Measurements from ENCODE around the gene TPT1. TPM values are rescaled to one million over a fixed set of nuclear protein-coding genes. Genes with fewer than 3 reads are reported as not detected.
A peak's percentile ranks its signal among the peaks of the same experiment; 100 is the strongest.

The TPT1 gene
- total and polyA plus RNA-seq, 9 of the 15 experiments (the other 6 are each of a cell fraction or from before 2014, with no cell fraction given): 602 to 2,508 (median 1,784) TPM

GRCh38 chr13:45301263-45301662 lies 39.7 kb downstream of the TPT1 start (continued):
- TF ChIP-seq, protein P1, sequence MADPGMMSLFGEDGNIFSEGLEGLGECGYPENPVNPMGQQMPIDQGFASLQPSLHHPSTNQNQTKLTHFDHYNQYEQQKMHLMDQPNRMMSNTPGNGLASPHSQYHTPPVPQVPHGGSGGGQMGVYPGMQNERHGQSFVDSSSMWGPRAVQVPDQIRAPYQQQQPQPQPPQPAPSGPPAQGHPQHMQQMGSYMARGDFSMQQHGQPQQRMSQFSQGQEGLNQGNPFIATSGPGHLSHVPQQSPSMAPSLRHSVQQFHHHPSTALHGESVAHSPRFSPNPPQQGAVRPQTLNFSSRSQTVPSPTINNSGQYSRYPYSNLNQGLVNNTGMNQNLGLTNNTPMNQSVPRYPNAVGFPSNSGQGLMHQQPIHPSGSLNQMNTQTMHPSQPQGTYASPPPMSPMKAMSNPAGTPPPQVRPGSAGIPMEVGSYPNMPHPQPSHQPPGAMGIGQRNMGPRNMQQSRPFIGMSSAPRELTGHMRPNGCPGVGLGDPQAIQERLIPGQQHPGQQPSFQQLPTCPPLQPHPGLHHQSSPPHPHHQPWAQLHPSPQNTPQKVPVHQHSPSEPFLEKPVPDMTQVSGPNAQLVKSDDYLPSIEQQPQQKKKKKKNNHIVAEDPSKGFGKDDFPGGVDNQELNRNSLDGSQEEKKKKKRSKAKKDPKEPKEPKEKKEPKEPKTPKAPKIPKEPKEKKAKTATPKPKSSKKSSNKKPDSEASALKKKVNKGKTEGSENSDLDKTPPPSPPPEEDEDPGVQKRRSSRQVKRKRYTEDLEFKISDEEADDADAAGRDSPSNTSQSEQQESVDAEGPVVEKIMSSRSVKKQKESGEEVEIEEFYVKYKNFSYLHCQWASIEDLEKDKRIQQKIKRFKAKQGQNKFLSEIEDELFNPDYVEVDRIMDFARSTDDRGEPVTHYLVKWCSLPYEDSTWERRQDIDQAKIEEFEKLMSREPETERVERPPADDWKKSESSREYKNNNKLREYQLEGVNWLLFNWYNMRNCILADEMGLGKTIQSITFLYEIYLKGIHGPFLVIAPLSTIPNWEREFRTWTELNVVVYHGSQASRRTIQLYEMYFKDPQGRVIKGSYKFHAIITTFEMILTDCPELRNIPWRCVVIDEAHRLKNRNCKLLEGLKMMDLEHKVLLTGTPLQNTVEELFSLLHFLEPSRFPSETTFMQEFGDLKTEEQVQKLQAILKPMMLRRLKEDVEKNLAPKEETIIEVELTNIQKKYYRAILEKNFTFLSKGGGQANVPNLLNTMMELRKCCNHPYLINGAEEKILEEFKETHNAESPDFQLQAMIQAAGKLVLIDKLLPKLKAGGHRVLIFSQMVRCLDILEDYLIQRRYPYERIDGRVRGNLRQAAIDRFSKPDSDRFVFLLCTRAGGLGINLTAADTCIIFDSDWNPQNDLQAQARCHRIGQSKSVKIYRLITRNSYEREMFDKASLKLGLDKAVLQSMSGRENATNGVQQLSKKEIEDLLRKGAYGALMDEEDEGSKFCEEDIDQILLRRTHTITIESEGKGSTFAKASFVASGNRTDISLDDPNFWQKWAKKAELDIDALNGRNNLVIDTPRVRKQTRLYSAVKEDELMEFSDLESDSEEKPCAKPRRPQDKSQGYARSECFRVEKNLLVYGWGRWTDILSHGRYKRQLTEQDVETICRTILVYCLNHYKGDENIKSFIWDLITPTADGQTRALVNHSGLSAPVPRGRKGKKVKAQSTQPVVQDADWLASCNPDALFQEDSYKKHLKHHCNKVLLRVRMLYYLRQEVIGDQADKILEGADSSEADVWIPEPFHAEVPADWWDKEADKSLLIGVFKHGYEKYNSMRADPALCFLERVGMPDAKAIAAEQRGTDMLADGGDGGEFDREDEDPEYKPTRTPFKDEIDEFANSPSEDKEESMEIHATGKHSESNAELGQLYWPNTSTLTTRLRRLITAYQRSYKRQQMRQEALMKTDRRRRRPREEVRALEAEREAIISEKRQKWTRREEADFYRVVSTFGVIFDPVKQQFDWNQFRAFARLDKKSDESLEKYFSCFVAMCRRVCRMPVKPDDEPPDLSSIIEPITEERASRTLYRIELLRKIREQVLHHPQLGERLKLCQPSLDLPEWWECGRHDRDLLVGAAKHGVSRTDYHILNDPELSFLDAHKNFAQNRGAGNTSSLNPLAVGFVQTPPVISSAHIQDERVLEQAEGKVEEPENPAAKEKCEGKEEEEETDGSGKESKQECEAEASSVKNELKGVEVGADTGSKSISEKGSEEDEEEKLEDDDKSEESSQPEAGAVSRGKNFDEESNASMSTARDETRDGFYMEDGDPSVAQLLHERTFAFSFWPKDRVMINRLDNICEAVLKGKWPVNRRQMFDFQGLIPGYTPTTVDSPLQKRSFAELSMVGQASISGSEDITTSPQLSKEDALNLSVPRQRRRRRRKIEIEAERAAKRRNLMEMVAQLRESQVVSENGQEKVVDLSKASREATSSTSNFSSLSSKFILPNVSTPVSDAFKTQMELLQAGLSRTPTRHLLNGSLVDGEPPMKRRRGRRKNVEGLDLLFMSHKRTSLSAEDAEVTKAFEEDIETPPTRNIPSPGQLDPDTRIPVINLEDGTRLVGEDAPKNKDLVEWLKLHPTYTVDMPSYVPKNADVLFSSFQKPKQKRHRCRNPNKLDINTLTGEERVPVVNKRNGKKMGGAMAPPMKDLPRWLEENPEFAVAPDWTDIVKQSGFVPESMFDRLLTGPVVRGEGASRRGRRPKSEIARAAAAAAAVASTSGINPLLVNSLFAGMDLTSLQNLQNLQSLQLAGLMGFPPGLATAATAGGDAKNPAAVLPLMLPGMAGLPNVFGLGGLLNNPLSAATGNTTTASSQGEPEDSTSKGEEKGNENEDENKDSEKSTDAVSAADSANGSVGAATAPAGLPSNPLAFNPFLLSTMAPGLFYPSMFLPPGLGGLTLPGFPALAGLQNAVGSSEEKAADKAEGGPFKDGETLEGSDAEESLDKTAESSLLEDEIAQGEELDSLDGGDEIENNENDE (IDR thresholded peaks at IDR 0.05; ENCODE audit: low read depth, low read length): no peak
- TF ChIP-seq CREB5 (CRISPR knock-in tag; IDR thresholded peaks at IDR 0.05): no peak
- peak; percentile 67 for TF ChIP-seq EGR1 (conservative IDR thresholded peaks at IDR 0.05)
- TF ChIP-seq KAT2B (IDR thresholded peaks at IDR 0.05; ENCODE audit: low read depth, low read length): no peak
- TF ChIP-seq HMGN3 (IDR thresholded peaks at IDR 0.05; ENCODE audit: borderline replicate concordance, extremely low read depth, insufficient read length, low read depth, low read length): no peak
- no peak for TF ChIP-seq TEAD1 (CRISPR knock-in tag; IDR thresholded peaks at IDR 0.05)
- no peak for TF ChIP-seq BCLAF1 (IDR thresholded peaks at IDR 0.05; ENCODE audit: borderline replicate concordance in 1 of 2, control insufficient read depth in 1 of 2, low read depth in 2 of 2, low read length in 1 of 2)
- TF ChIP-seq MAZ (CRISPR knock-in tag; conservative IDR thresholded peaks at IDR 0.05 in 1 of 2, IDR thresholded peaks at IDR 0.05 in 1 of 2): no peak
- peak in 1 of 2 experiments; percentile 65; a peak in 1 of 4 replicates for TF ChIP-seq RCOR1 (IDR thresholded peaks at IDR 0.05; ENCODE audit: borderline replicate concordance in 1 of 2, low read depth in 2 of 2, low read length in 2 of 2)
- peak; percentile 79 for TF ChIP-seq NFE2 (IDR thresholded peaks at IDR 0.05; ENCODE audit: low read depth)
- TF ChIP-seq NR4A1 (CRISPR knock-in tag; IDR thresholded peaks at IDR 0.05): no peak
- no peak for TF ChIP-seq NR4A1 (tag; IDR thresholded peaks at IDR 0.05)
